OCI-LY3 (cell line): ENCODE results near the gene PLSCR4.

Experiments used
- CTCF ChIP-seq: fragments of 200-600, 300-600 bp; sonication (generic); IDR thresholded peaks from 2 replicates; pipeline ENCODE4 v1.5.1; 2014; ENCODE audit warnings: antibody characterized with exemption, low read length, low read depth
- EZH2phosphoT487 ChIP-seq: fragments of 200-600 bp; shearing (Covaris generic); IDR thresholded peaks from 2 replicates; pipeline ENCODE4 v1.6.1; 2018; ENCODE audit warnings: antibody characterized with exemption, mixed run types, low read depth

GRCh38 chr3:146273721-146274407 lies 23.0 kb upstream of the PLSCR4 start:
- no peak for TF ChIP-seq CTCF
- no peak for TF ChIP-seq EZH2phosphoT487
